OCI-LY1 (cell line): Measurements from ENCODE around the gene RFTN1.

Experiments
- H2AFZ ChIP-seq: fragments of 200-600 bp; sonication (generic), shearing (Covaris generic); 2 replicates; pipeline ENCODE4 v1.6.0; 2014; ENCODE audit warnings: antibody characterized with exemption, mild to moderate bottlenecking, low read length
- H3F3A ChIP-seq: fragments of 200-600 bp; sonication (generic), shearing (Covaris generic); 2 replicates; pipeline ENCODE4 v1.6.0; 2014; ENCODE audit warnings: mild to moderate bottlenecking, antibody characterized with exemption, low read length, moderate library complexity; ENCODE audit not compliant: insufficient read depth
- H3K27ac ChIP-seq: fragments of 200-600 bp; sonication (generic); 2 replicates; pipeline ENCODE4 v1.5.1; 2014; ENCODE audit warnings: low read length, mixed run types, mild to moderate bottlenecking, low read depth; ENCODE audit not compliant: poor library complexity, severe bottlenecking
- H3K27me3 ChIP-seq: fragments of 200-600 bp; sonication (generic); 2 replicates; pipeline ENCODE4 v1.6.0; 2014; ENCODE audit warnings: antibody characterized with exemption, mild to moderate bottlenecking, low read length, moderate library complexity; ENCODE audit not compliant: insufficient read depth
- H3K36me3 ChIP-seq: fragments of 200-600 bp; sonication (generic); 2 replicates; pipeline ENCODE4 v1.6.1; 2014; ENCODE audit warnings: mild to moderate bottlenecking, antibody characterized with exemption, low read length, moderate library complexity, mixed read lengths; ENCODE audit not compliant: insufficient read depth
- H3K4me1 ChIP-seq: fragments of 200-600 bp; sonication (generic); 2 replicates; pipeline ENCODE4 v1.5.1; 2014; ENCODE audit warnings: mild to moderate bottlenecking, low read length, moderate library complexity; ENCODE audit not compliant: insufficient read depth, severe bottlenecking
- H3K4me2 ChIP-seq: fragments of 200-600 bp; sonication (generic), shearing (Covaris generic); 2 replicates; pipeline ENCODE4 v1.6.1; 2014; ENCODE audit warnings: low read length
- H3K4me3 ChIP-seq: fragments of 200-600 bp; sonication (generic); 2 replicates; pipeline ENCODE4 v1.5.1; 2014; ENCODE audit warnings: low read length, low read depth, mild to moderate bottlenecking, mixed read lengths; ENCODE audit not compliant: poor library complexity, severe bottlenecking
- H3K79me2 ChIP-seq: fragments of 200-600 bp; shearing (Covaris generic); 2 replicates; pipeline ENCODE4 v1.6.1; 2016; ENCODE audit warnings: mixed run types, low read length, mixed read lengths; ENCODE audit not compliant: insufficient read depth
- H3K9ac ChIP-seq: fragments of 200-600 bp; sonication (generic), shearing (Covaris generic); 2 replicates; pipeline ENCODE4 v1.6.1; 2014; ENCODE audit warnings: mild to moderate bottlenecking, low read length, mixed read lengths
- H3K9me2 ChIP-seq: fragments of 200-600 bp; sonication (generic), shearing (Covaris generic); 2 replicates; pipeline ENCODE4 v1.6.1; 2014; ENCODE audit warnings: low read depth, mild to moderate bottlenecking, low read length, mixed read lengths
- H3K9me3 ChIP-seq: fragments of 200-600 bp; shearing (Covaris generic); 2 replicates; pipeline ENCODE4 v1.6.1; 2014; ENCODE audit warnings: low read length, mixed read lengths
- H4K20me1 ChIP-seq: fragments of 200-600 bp; sonication (generic), shearing (Covaris generic); 2 replicates; pipeline ENCODE4 v1.6.0; 2016; ENCODE audit warnings: mild to moderate bottlenecking, low read length; ENCODE audit not compliant: insufficient read depth
- CTCF ChIP-seq: fragments of 200-600 bp; sonication (generic), shearing (Covaris generic); IDR thresholded peaks from 2 replicates; pipeline ENCODE4 v1.5.1; 2017; ENCODE audit warnings: mild to moderate bottlenecking, antibody characterized with exemption, low read length, moderate library complexity, mixed read lengths
- EZH2 ChIP-seq: fragments of 200-600 bp; sonication (generic), shearing (Covaris generic); IDR thresholded peaks from 2 replicates; pipeline ENCODE4 v1.8.0; 2017; ENCODE audit warnings: borderline replicate concordance, mixed run types, mild to moderate bottlenecking, antibody characterized with exemption, low read length, moderate library complexity, mixed read lengths

RFTN1 gene

GRCh38 chr3:16487511-16488175 is 25.9 kb downstream of the RFTN1 start:
- Histone ChIP-seq H3K36me3 (peaks cover 92% of the 10 kb centered on the region), H3F3A (no peaks in the 10 kb centered on the region), H3K4me2 (no peak overlapping the region), H3K27me3 (no peaks in the 10 kb centered on the region), H3K9me2 (no peaks in the 10 kb centered on the region), H2AFZ (no peak overlapping the region), H3K27ac (peak overlapping the region; percentile 90), H3K79me2 (peaks cover 93% of the 10 kb centered on the region), H4K20me1 (no peaks in the 10 kb centered on the region), H3K4me3 (no peak overlapping the region), H3K4me1 (peaks cover 80% of the 10 kb centered on the region), H3K9ac (no peak overlapping the region), H3K9me3 (no peaks in the 10 kb centered on the region)
- TF ChIP-seq CTCF, result no peak
- TF ChIP-seq EZH2, result no peak

- TF ChIP-seq CTCF, result no peak
- no peak for TF ChIP-seq EZH2
- H2AFZ ChIP-seq, result no peak overlapping the region
- H3K4me1 ChIP-seq, result peaks cover 84% of the 10 kb centered on the region
- H3F3A ChIP-seq, result no peaks in the 10 kb centered on the region
- no peak overlapping the region for H3K9ac ChIP-seq
- H3K9me3 ChIP-seq, result no peaks in the 10 kb centered on the region
- H3K4me3 ChIP-seq, result no peak overlapping the region
- peak overlapping the region; percentile 23; the same call in 1 of the 2 replicates for H3K4me2 ChIP-seq
- no peaks in the 10 kb centered on the region for H3K27me3 ChIP-seq
- peaks cover 93% of the 10 kb centered on the region for H3K79me2 ChIP-seq
- H3K36me3 ChIP-seq, result peaks cover 92% of the 10 kb centered on the region
- H4K20me1 ChIP-seq, result no peaks in the 10 kb centered on the region
- H3K27ac ChIP-seq, result peak overlapping the region; percentile 90
- H3K9me2 ChIP-seq, result no peaks in the 10 kb centered on the region
Observed at GRCh38 chr3:16486951-16487480, 26.5 kb downstream of the RFTN1 start.

- Histone ChIP-seq H3K27ac (peak overlapping the region; percentile 90), H3F3A (no peaks in the 10 kb centered on the region), H3K4me3 (no peak overlapping the region), H3K79me2 (peaks cover 93% of the 10 kb centered on the region), H3K4me2 (peak overlapping the region; percentile 47), H3K4me1 (peaks cover 87% of the 10 kb centered on the region), H2AFZ (no peak overlapping the region), H4K20me1 (no peaks in the 10 kb centered on the region), H3K9me3 (no peaks in the 10 kb centered on the region), H3K9ac (peak overlapping the region; percentile 32; the same call in 1 of the 2 replicates), H3K9me2 (no peaks in the 10 kb centered on the region), H3K27me3 (no peaks in the 10 kb centered on the region), H3K36me3 (peaks cover 92% of the 10 kb centered on the region)
- no peak for TF ChIP-seq CTCF
- no peak for TF ChIP-seq EZH2
Observed at GRCh38 chr3:16486201-16486600, 27.3 kb downstream of the RFTN1 start.
